GM13976 (cell line): ENCODE data around the gene ZFHX3.

Experiments
- DNase-seq: peaks from one replicate; pipeline ENCODE4 v3.0.0; 2012; ENCODE audit warnings: low spot score
- CTCF ChIP-seq: IDR thresholded peaks from 2 replicates; pipeline ENCODE4 v1.5.1; 2012; ENCODE audit warnings: borderline replicate concordance, mild to moderate bottlenecking; ENCODE audit not compliant: insufficient read depth; ENCODE audit errors: extremely low read depth, missing control alignments, control extremely low read depth
- in situ Hi-C: fragments of 300-500 bp; cut with MboI; formaldehyde crosslinking; loops from one replicate; pipeline ENCODE4 v1.12.0; 2022; ENCODE audit warnings: low sequenced_read_pairs, mixed read lengths, inconsistent platforms; ENCODE audit not compliant: unreplicated experiment

Gene ZFHX3

GRCh38 chr16:72969812-72970211 lies 78.1 kb downstream of the ZFHX3 start:
- in situ Hi-C loops, result no loop called here
- no peak for DNase-seq
- TF ChIP-seq CTCF, result no peak

GRCh38 chr16:72969146-72969545 lies 78.8 kb downstream of the ZFHX3 start:
- in situ Hi-C loops, result no loop called here
- TF ChIP-seq CTCF, result no peak

GRCh38 chr16:72967941-72968340 lies 80.0 kb downstream of the ZFHX3 start:
- DNase-seq, result no peak
- TF ChIP-seq CTCF, result no peak
- in situ Hi-C loops, result no loop called here

More at GRCh38 chr16:72969146-72969545, 78.8 kb downstream of the ZFHX3 start:
- no peak for DNase-seq

GRCh38 chr16:72963533-72964315 lies 84.2 kb downstream of the ZFHX3 start:
- DNase-seq, result no peak
- TF ChIP-seq CTCF, result no peak
- in situ Hi-C loops, result no loop called here

- TF ChIP-seq CTCF, result no peak
- in situ Hi-C loops, result no loop called here
- no peak for DNase-seq
These were observed 85.6 kb downstream of the ZFHX3 start for GRCh38 chr16:72962347-72962746.

GRCh38 chr16:72961863-72962262 lies 86.1 kb downstream of the ZFHX3 start:
- in situ Hi-C loops, result no loop called here
- TF ChIP-seq CTCF, result no peak
- no peak for DNase-seq
